IMR-90 (cell line): Measurements from ENCODE around the gene KCTD12. TPM values are rescaled to one million over a fixed set of nuclear protein-coding genes. Genes with fewer than 3 reads are reported as not detected.
A peak's percentile ranks its signal among the peaks of the same experiment; 100 is the strongest.

ENCODE experiments used
- ATAC-seq: fragments of 200-7000 bp; cut with Tn5 transposase; 2 replicates; pipeline ENCODE4 v1.9.1; 2020; ENCODE audit warnings: low read depth, mild to moderate bottlenecking, moderate library complexity
- BruUV-seq: library from RNA; stranded (reverse); fragments of 400-500 nt; replicated peaks from 2 replicates; lab custom pipeline; 2021; lab: Mats Ljungman, UMichigan
- CTCF ChIA-PET: fragments of 300-600 bp; formaldehyde crosslinking; extraction: SDS; loops from one replicate; lab custom pipeline; 2021; ENCODE audit warnings: antibody characterized with exemption; lab: Yijun Ruan, JAX
- POLR2A ChIA-PET: fragments of 300-600 bp; sonication (Branson Sonifier 250); formaldehyde crosslinking; loops from one replicate; lab custom pipeline; 2022; ENCODE audit warnings: antibody characterized with exemption; ENCODE audit not compliant: unreplicated experiment; lab: Charles Lee
- DNase-seq: peaks from one replicate; pipeline ENCODE4 v3.0.0; 2013
- H2AFZ ChIP-seq: replicated peaks from 2 replicates; pipeline ENCODE3; 2013; ENCODE audit warnings: low read length, mild to moderate bottlenecking; ENCODE audit not compliant: poor library complexity
- H2AK5ac ChIP-seq: 2 replicates; pipeline ENCODE4 v1.6.1; 2013; ENCODE audit warnings: low read depth, low read length, inconsistent platforms
- H2AK9ac ChIP-seq: replicated peaks from 2 replicates; pipeline ENCODE3; 2013; ENCODE audit warnings: mild to moderate bottlenecking, low read depth, low read length, moderate library complexity; ENCODE audit not compliant: poor library complexity
- H2BK120ac ChIP-seq: 2 replicates; pipeline ENCODE4 v1.6.1; 2013; ENCODE audit warnings: low read depth, low read length, inconsistent platforms
- H2BK15ac ChIP-seq: 3 replicates; pipeline ENCODE4 v1.6.1; 2013; ENCODE audit warnings: low read depth, low read length, inconsistent platforms
- H2BK20ac ChIP-seq: 2 replicates; pipeline ENCODE4 v1.6.1; 2013; ENCODE audit warnings: low read depth, mild to moderate bottlenecking, inconsistent platforms, low read length, moderate library complexity
- H2BK5ac ChIP-seq: 2 replicates; pipeline ENCODE4 v1.6.1; 2013; ENCODE audit warnings: mild to moderate bottlenecking, low read depth, low read length, inconsistent platforms; ENCODE audit not compliant: poor library complexity, severe bottlenecking
- H3K14ac ChIP-seq: replicated peaks from 2 replicates; pipeline ENCODE4 v1.6.1; 2013; ENCODE audit warnings: low read depth, low read length, inconsistent platforms
- H3K18ac ChIP-seq: 2 replicates; pipeline ENCODE4 v1.6.1; 2013; ENCODE audit warnings: low read depth, low read length, control low read depth
- H3K23ac ChIP-seq: 2 replicates; pipeline ENCODE4 v1.6.1; 2013; ENCODE audit warnings: low read depth, low read length, inconsistent platforms
- H3K27ac ChIP-seq: 2 replicates; pipeline ENCODE4 v1.5.1; 2013; ENCODE audit warnings: mild to moderate bottlenecking, control low read depth, low read length; ENCODE audit not compliant: insufficient read depth
- H3K27me3 ChIP-seq: 2 replicates; pipeline ENCODE4 v1.6.1; 2013; ENCODE audit warnings: low read length; ENCODE audit not compliant: control insufficient read depth, insufficient read depth
- H3K36me3 ChIP-seq: 2 replicates; pipeline ENCODE4 v1.6.1; 2013; ENCODE audit warnings: low read length, mixed read lengths; ENCODE audit not compliant: control insufficient read depth, insufficient read depth
- H3K4ac ChIP-seq: 2 replicates; pipeline ENCODE4 v1.6.1; 2013; ENCODE audit warnings: low read depth, low read length, inconsistent platforms
- H3K4me1 ChIP-seq: 2 replicates; pipeline ENCODE4 v1.6.1; 2013; ENCODE audit warnings: low read length, mixed read lengths; ENCODE audit not compliant: control insufficient read depth, insufficient read depth
- H3K4me2 ChIP-seq: 2 replicates; pipeline ENCODE4 v1.6.1; 2013; ENCODE audit warnings: low read depth, mild to moderate bottlenecking, control low read depth, low read length, moderate library complexity
- H3K4me3 ChIP-seq: 2 replicates; pipeline ENCODE4 v1.5.1; 2013; ENCODE audit warnings: low read depth, mild to moderate bottlenecking, control low read depth, low read length, moderate library complexity; ENCODE audit not compliant: insufficient read depth
- H3K56ac ChIP-seq: 2 replicates; pipeline ENCODE4 v1.6.1; 2013; ENCODE audit warnings: low read length, inconsistent platforms; ENCODE audit not compliant: insufficient read depth; ENCODE audit errors: extremely low read depth
- H3K79me1 ChIP-seq, 2 experiments: 2 replicates each; pipeline ENCODE4 v1.6.1; 2013; ENCODE audit warnings: low read length in 2 of 2, inconsistent platforms in 1 of 2, low read depth in 1 of 2
- H3K9ac ChIP-seq: 2 replicates; pipeline ENCODE4 v1.6.1; 2013; ENCODE audit warnings: low read depth, low read length, control low read depth
- H3K9me1 ChIP-seq: 2 replicates; pipeline ENCODE4 v1.6.1; 2013; ENCODE audit warnings: low read length, inconsistent platforms; ENCODE audit not compliant: insufficient read depth
- H3K9me3 ChIP-seq: 2 replicates; pipeline ENCODE4 v1.6.1; 2013; ENCODE audit warnings: low read length; ENCODE audit not compliant: control insufficient read depth, insufficient read depth
- H4K20me1 ChIP-seq: 2 replicates; pipeline ENCODE4 v1.6.1; 2013; ENCODE audit warnings: low read length, inconsistent platforms; ENCODE audit not compliant: insufficient read depth
- H4K5ac ChIP-seq: 2 replicates; pipeline ENCODE4 v1.6.1; 2013; ENCODE audit warnings: mild to moderate bottlenecking, low read depth, low read length, control low read depth
- H4K8ac ChIP-seq, 2 experiments: 2 replicates each; pipeline ENCODE4 v1.6.1; 2013; ENCODE audit warnings: low read depth in 2 of 2, low read length in 2 of 2, control low read depth in 1 of 2, inconsistent platforms in 1 of 2
- H4K91ac ChIP-seq: 2 replicates; pipeline ENCODE4 v1.6.1; 2013; ENCODE audit warnings: low read depth, low read length, inconsistent platforms; ENCODE audit not compliant: insufficient read depth
- BHLHE40 ChIP-seq: fragments of 150-350 bp; IDR thresholded peaks from 2 replicates; pipeline ENCODE4 v1.6.1; 2016; ENCODE audit warnings: mild to moderate bottlenecking, low read depth, low read length
- CHD1 ChIP-seq: IDR thresholded peaks from 2 replicates; pipeline ENCODE4 v1.6.1; 2012; ENCODE audit warnings: low read depth, low read length, improper control_type of control experiment
- MXI1 ChIP-seq: IDR thresholded peaks from 2 replicates; pipeline ENCODE4 v1.6.1; 2012; ENCODE audit warnings: low read depth, mild to moderate bottlenecking, low read length, moderate library complexity, borderline replicate concordance
- NFE2L2 ChIP-seq: fragments of 150-350 bp; IDR thresholded peaks from 2 replicates; pipeline ENCODE4 v1.6.1; 2016; ENCODE audit warnings: low read depth, mild to moderate bottlenecking, low read length
- RFX5 ChIP-seq: IDR thresholded peaks from 2 replicates; pipeline ENCODE4 v1.8.0; 2012; ENCODE audit warnings: low read depth, mild to moderate bottlenecking, low read length, moderate library complexity
- SMC3 ChIP-seq: fragments of 150-350 bp; IDR thresholded peaks from 2 replicates; pipeline ENCODE4 v1.6.1; 2016; ENCODE audit warnings: low read depth, mild to moderate bottlenecking, antibody characterized with exemption, low read length, moderate library complexity
- WGBS, 2 experiments: methylation state at CpG; one replicate each; pipeline versions ENCODE4 v1.1.5 to v1.1.7; 2013; ENCODE audit warnings: missing lambda C conversion rate in 2 of 2; ENCODE audit not compliant: insufficient read length in 1 of 2; ENCODE audit errors: extremely low coverage in 2 of 2; 5-methylcytosine and 5-hydroxymethylcytosine counted together
- dilution Hi-C: fragments of 300-500 bp; cut with HindIII; formaldehyde crosslinking; loops from one replicate; pipeline ENCODE4 v1.14.3; 2018; ENCODE audit warnings: low sequenced_read_pairs; ENCODE audit not compliant: unreplicated experiment
- in situ Hi-C: fragments of 300-500 bp; cut with MboI; formaldehyde crosslinking; loops from 3 replicates; pipeline ENCODE4 v1.14.3; 2019; ENCODE audit warnings: low sequenced_read_pairs, inconsistent platforms, mixed read lengths
- intact Hi-C: fragments of 100-400 bp; cut with micrococcal nuclease; formaldehyde crosslinking; loops from 2 replicates; pipeline ENCODE4 v1.10.0; 2022
- polyA plus RNA-seq, 3 experiments: library from polyadenylated mRNA; depleted of rRNA; stranded (reverse); fragments of >200 nt; gene quantifications; 2 replicates each; pipeline ENCODE4 v1.2.3, GENCODE V29; 2012; ENCODE audit warnings: low replicate concordance in 1 of 3
- total RNA-seq: library from RNA; depleted of rRNA; stranded (reverse); fragments of >200 nt; gene quantifications from 2 replicates; pipeline ENCODE4 v1.2.3, GENCODE V29; 2012
- TF ChIP-seq, protein P1 (sequence below): conservative IDR thresholded peaks from 2 replicates; pipeline ENCODE4 v1.5.1; 2012; ENCODE audit warnings: mild to moderate bottlenecking, low read depth, low read length, improper control_type of control experiment

The KCTD12 gene
- total and polyA plus RNA-seq, 2 of the 4 experiments (the other 2 are of a cell fraction) = 1.8 to 1.9 TPM

DNA sequence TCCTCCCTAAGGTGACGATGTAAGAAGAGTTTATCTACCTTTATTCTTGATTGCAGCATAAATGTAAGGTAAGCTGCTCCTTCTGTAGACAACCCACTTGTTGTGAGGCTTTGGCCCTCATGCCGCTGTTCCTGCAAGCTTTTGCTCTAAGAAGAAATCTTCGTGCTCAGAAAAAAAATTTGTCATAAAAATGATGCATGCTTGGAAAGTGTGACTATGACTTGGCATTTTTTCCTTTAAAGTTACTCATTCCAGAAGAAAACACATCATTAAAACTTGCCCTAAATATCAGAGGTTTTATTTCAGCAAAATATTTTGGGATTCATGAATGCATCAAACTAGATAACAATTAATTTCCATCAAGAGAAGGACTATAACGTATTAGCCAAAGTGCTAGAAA lies 39.8 kb downstream of the KCTD12 start:
- in situ Hi-C loops = no loop called here
- Histone ChIP-seq H3K4me2 (no peak overlapping the region), H3K14ac (no peak overlapping the region), H3K18ac (no peak overlapping the region), H3K23ac (no peak overlapping the region), H4K8ac (no peak overlapping the region), H2BK15ac (no peak overlapping the region), H3K27me3 (no peaks in the 10 kb centered on the region), H3K9me3 (no peaks in the 10 kb centered on the region), H2AK5ac (no peak overlapping the region), H3K79me1 (no peaks in the 10 kb centered on the region), H3K4ac (no peak overlapping the region), H2AK9ac (no peak overlapping the region), H2BK120ac (no peak overlapping the region), H3K9me1 (no peaks in the 10 kb centered on the region; the same call in 1 of the 2 replicates), H3K4me1 (no peaks in the 10 kb centered on the region), H4K5ac (no peak overlapping the region), H4K20me1 (no peaks in the 10 kb centered on the region), H2AFZ (no peak overlapping the region), H3K36me3 (no peaks in the 10 kb centered on the region), H2BK5ac (no peak overlapping the region), H3K56ac (no peak overlapping the region), H3K4me3 (no peak overlapping the region), H2BK20ac (no peak overlapping the region), H3K27ac (no peak overlapping the region), H3K9ac (no peak overlapping the region), H4K91ac (no peak overlapping the region)
- TF ChIP-seq BHLHE40 (no peak), SMC3 (no peak), MXI1 (no peak), NFE2L2 (peak; percentile 73; the same call in 1 of the 2 replicates), RFX5 (no peak), CHD1 (no peak)
- TF ChIP-seq, protein P1, sequence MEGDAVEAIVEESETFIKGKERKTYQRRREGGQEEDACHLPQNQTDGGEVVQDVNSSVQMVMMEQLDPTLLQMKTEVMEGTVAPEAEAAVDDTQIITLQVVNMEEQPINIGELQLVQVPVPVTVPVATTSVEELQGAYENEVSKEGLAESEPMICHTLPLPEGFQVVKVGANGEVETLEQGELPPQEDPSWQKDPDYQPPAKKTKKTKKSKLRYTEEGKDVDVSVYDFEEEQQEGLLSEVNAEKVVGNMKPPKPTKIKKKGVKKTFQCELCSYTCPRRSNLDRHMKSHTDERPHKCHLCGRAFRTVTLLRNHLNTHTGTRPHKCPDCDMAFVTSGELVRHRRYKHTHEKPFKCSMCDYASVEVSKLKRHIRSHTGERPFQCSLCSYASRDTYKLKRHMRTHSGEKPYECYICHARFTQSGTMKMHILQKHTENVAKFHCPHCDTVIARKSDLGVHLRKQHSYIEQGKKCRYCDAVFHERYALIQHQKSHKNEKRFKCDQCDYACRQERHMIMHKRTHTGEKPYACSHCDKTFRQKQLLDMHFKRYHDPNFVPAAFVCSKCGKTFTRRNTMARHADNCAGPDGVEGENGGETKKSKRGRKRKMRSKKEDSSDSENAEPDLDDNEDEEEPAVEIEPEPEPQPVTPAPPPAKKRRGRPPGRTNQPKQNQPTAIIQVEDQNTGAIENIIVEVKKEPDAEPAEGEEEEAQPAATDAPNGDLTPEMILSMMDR = no peak
- no TSS peak for BruUV-seq
- dilution Hi-C loops = no loop called here
- no CpG with 5 or more reads among the region's 4 CpGs for WGBS, 2 experiments
- ATAC-seq = no peak
- CTCF ChIA-PET = no interaction called here
- intact Hi-C loops = no loop called here
- POLR2A ChIA-PET = no interaction called here
- no peak for DNase-seq
